Endothelial cell of umbilical vein (primary cell): ENCODE results near the gene GTF2H1. TPM values are rescaled to one million over a fixed set of nuclear protein-coding genes. Genes with fewer than 3 reads are reported as not detected.

Experiments
- BruUV-seq: library from RNA; stranded (reverse); fragments of 400-500 nt; replicated peaks from 2 replicates; lab custom pipeline; 2021; lab: Mats Ljungman, UMichigan
- CTCF ChIA-PET: fragments of 300-600, 350-600 bp; sonication (Branson Sonifier 250); formaldehyde crosslinking; loops from one replicate; lab custom pipeline; 2021; ENCODE audit warnings: antibody characterized with exemption, inconsistent platforms; lab: Charles Lee
- POLR2A ChIA-PET: fragments of 300-600, 350-600 bp; sonication (Branson Sonifier 250); formaldehyde crosslinking; loops from one replicate; lab custom pipeline; 2021; ENCODE audit warnings: antibody characterized with exemption, inconsistent platforms; lab: Charles Lee
- DNase-seq: peaks from one replicate; pipeline ENCODE4 v3.0.0-alpha.2; 2011; ENCODE audit warnings: low read depth, low spot score
- FAIRE-seq: peaks from 2 replicates; lab custom pipeline; 2011; peaks lifted over from hg19 to GRCh38; lab: Jason Lieb, UNC
- H2AFZ ChIP-seq: 2 replicates; pipeline ENCODE4 v1.6.0; 2012; ENCODE audit warnings: low read depth, low read length, control low read depth, inconsistent platforms
- H3K27ac ChIP-seq: 2 replicates; pipeline ENCODE4 v1.5.1; 2011; ENCODE audit warnings: low read depth, mild to moderate bottlenecking, control low read depth, low read length, moderate library complexity; ENCODE audit not compliant: insufficient read depth
- H3K27me3 ChIP-seq, 2 experiments: 2 replicates each; pipeline versions ENCODE4 v1.6.0 to v1.6.1; 2011; ENCODE audit warnings: low read length in 2 of 2, mixed read lengths in 1 of 2; ENCODE audit not compliant: control insufficient read depth in 2 of 2, insufficient read depth in 2 of 2
- H3K36me3 ChIP-seq, 2 experiments: 2 replicates in 1 of 2; 3 replicates in 1 of 2; pipeline ENCODE4 v1.5.1; 2011; ENCODE audit warnings: low read length in 2 of 2, mild to moderate bottlenecking in 1 of 2, moderate library complexity in 1 of 2; ENCODE audit not compliant: control insufficient read depth in 2 of 2, insufficient read depth in 2 of 2; ENCODE audit errors: extremely low read depth in 1 of 2
- H3K4me1 ChIP-seq: 3 replicates; pipeline ENCODE4 v1.5.1; 2011; ENCODE audit warnings: mild to moderate bottlenecking, low read length; ENCODE audit not compliant: control insufficient read depth, insufficient read depth; ENCODE audit errors: extremely low read depth
- H3K4me2 ChIP-seq: 2 replicates; pipeline ENCODE4 v1.6.1; 2011; ENCODE audit warnings: low read length, control low read depth, mixed read lengths; ENCODE audit not compliant: insufficient read depth
- H3K4me3 ChIP-seq, 3 experiments: fragments of 200-600 bp in 1 of 3; sonication (generic), shearing (Covaris generic) in 1 of 3; replicated peaks in 1 of 3; 2 replicates each; pipeline ENCODE4 v1.5.1; 2011 to 2016; ENCODE audit warnings: control low read depth in 3 of 3, low read length in 3 of 3, mild to moderate bottlenecking in 2 of 3, inconsistent platforms in 1 of 3, low read depth in 1 of 3, moderate library complexity in 1 of 3; ENCODE audit not compliant: insufficient read depth in 1 of 3
- H3K79me2 ChIP-seq: 2 replicates; pipeline ENCODE4 v1.6.0; 2012; ENCODE audit warnings: low read length, inconsistent platforms; ENCODE audit not compliant: control insufficient read depth, insufficient read depth
- H3K9ac ChIP-seq: replicated peaks from 2 replicates; pipeline ENCODE3; 2011; ENCODE audit warnings: low read length, control low read depth; ENCODE audit not compliant: insufficient read depth; ENCODE audit errors: extremely low read depth
- H3K9me1 ChIP-seq: replicated peaks from 3 replicates; pipeline ENCODE4 v1.6.0; 2011; ENCODE audit warnings: mild to moderate bottlenecking, low read length; ENCODE audit not compliant: control insufficient read depth, insufficient read depth; ENCODE audit errors: extremely low read depth
- H3K9me3 ChIP-seq: replicated peaks from 2 replicates; pipeline ENCODE4 v1.5.1; 2012; ENCODE audit warnings: low read length, inconsistent platforms; ENCODE audit not compliant: control insufficient read depth, insufficient read depth
- H4K20me1 ChIP-seq: replicated peaks from 2 replicates; pipeline ENCODE3; 2011; ENCODE audit warnings: mild to moderate bottlenecking, low read length; ENCODE audit not compliant: control insufficient read depth, insufficient read depth; ENCODE audit errors: extremely low read depth
- EZH2 ChIP-seq: IDR thresholded peaks from 2 replicates; pipeline ENCODE4 v1.6.1; 2012; ENCODE audit warnings: borderline replicate concordance, low read depth, mild to moderate bottlenecking, moderate library complexity, low read length, inconsistent platforms; ENCODE audit not compliant: severe bottlenecking
- FOS ChIP-seq: IDR thresholded peaks from 2 replicates; pipeline ENCODE4 v1.6.1; 2011; ENCODE audit warnings: mild to moderate bottlenecking, low read length, moderate library complexity, borderline replicate concordance; ENCODE audit not compliant: insufficient read depth
- GATA2 ChIP-seq: IDR thresholded peaks from 2 replicates; pipeline ENCODE4 v1.7.0; 2011; ENCODE audit warnings: low read depth, mild to moderate bottlenecking, moderate library complexity, mixed read lengths, low read length; ENCODE audit not compliant: insufficient read length, insufficient read depth
- JUN ChIP-seq: IDR thresholded peaks from 2 replicates; pipeline ENCODE4 v1.6.1; 2011; ENCODE audit warnings: borderline replicate concordance, low read depth; ENCODE audit not compliant: insufficient read length, insufficient read depth
- MAX ChIP-seq: IDR thresholded peaks from 2 replicates; pipeline ENCODE4 v1.6.1; 2011; ENCODE audit not compliant: insufficient read depth, insufficient read length
- MYC ChIP-seq: IDR thresholded peaks from one replicate; pipeline ENCODE4 v1.6.1; 2011; ENCODE audit warnings: mild to moderate bottlenecking, low read depth, low read length
- POLR2A ChIP-seq: IDR thresholded peaks from 2 replicates; pipeline ENCODE4 v1.6.1; 2012; ENCODE audit warnings: low read depth, mild to moderate bottlenecking, control low read depth, low read length
- POLR2AphosphoS5 ChIP-seq: IDR thresholded peaks from 2 replicates; pipeline ENCODE4 v1.6.1; 2012; ENCODE audit warnings: low read depth, mild to moderate bottlenecking, control low read depth, low read length, moderate library complexity; ENCODE audit not compliant: insufficient read depth
- dilution Hi-C: fragments of 300-500 bp; cut with MboI; formaldehyde crosslinking; loops from one replicate; pipeline ENCODE4 v1.15.0; 2019; ENCODE audit warnings: low sequenced_read_pairs; ENCODE audit not compliant: extremely low pct_ligation_motif_present
- intact Hi-C: fragments of 100-400 bp; cut with micrococcal nuclease; formaldehyde crosslinking; loops from one replicate; pipeline ENCODE4 v1.10.0; 2022
- polyA plus RNA-seq, 4 experiments: library from polyadenylated mRNA; depleted of rRNA in 3 of 4; stranded (reverse) in 3 of 4; unstranded in 1 of 4; fragments of >200 nt; gene quantifications; 2 replicates each; pipeline versions ENCODE4 v1.2.1 to v1.2.3, GENCODE V29; 2011 to 2012; ENCODE audit warnings: missing spikeins in 1 of 4
- total RNA-seq: library from RNA; stranded (reverse); gene quantifications from 2 replicates; pipeline ENCODE4 v1.2.3, GENCODE V29; 2021
- TF ChIP-seq, protein P1 (sequence below), 2 donors: IDR thresholded peaks; 1 replicate in 1 of 2; 2 replicates in 1 of 2; pipeline ENCODE4 v1.5.1; 2011; ENCODE audit warnings: low read length in 2 of 2, mild to moderate bottlenecking in 2 of 2, moderate library complexity in 2 of 2, control low read depth in 1 of 2, inconsistent platforms in 1 of 2, low read depth in 1 of 2; ENCODE audit not compliant: insufficient read depth in 1 of 2; ENCODE audit errors: extremely low read depth in 1 of 2

GTF2H1 gene
- total and polyA plus RNA-seq, 2 donors (not counting 3 experiments of a cell fraction or from before 2014, with no cell fraction given), result 15.7 to 47.7 TPM

DNA sequence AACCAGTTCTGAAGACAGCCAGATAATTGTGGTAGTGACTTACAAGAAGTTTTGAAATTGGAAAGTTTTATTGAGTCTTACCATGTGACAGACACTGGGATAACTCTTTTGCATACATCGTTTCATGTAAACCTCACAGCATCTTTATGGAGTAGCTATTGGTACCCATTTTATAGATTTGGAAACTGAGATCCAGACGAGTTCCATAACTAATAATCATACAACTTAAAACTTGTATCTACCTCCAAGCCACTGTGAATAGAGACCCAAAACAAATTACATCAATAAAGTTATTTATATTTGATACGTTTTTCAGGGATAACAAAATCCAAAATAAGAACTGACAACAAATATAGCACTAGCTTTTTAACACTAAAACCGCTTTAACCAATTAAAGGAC is 36.3 kb downstream of the GTF2H1 start:
- dilution Hi-C loops, result no loop called here
- POLR2A ChIA-PET, result no interaction called here
- Histone ChIP-seq H3K27me3 (no peaks in the 10 kb centered on the region), H3K4me2 (no peak overlapping the region), H3K9ac (no peak overlapping the region), H3K79me2 (no peaks in the 10 kb centered on the region), H2AFZ (no peak overlapping the region), H3K9me1 (no peaks in the 10 kb centered on the region), H3K27ac (no peak overlapping the region), H3K4me3 (no peak overlapping the region), H3K36me3 (peaks cover 7 to 8% of the 10 kb centered on the region in 2 experiments), H4K20me1 (no peaks in the 10 kb centered on the region), H3K9me3 (no peaks in the 10 kb centered on the region), H3K4me1 (no peaks in the 10 kb centered on the region)
- TF ChIP-seq MAX, result no peak
- TF ChIP-seq GATA2, result no peak
- TF ChIP-seq, protein P1, sequence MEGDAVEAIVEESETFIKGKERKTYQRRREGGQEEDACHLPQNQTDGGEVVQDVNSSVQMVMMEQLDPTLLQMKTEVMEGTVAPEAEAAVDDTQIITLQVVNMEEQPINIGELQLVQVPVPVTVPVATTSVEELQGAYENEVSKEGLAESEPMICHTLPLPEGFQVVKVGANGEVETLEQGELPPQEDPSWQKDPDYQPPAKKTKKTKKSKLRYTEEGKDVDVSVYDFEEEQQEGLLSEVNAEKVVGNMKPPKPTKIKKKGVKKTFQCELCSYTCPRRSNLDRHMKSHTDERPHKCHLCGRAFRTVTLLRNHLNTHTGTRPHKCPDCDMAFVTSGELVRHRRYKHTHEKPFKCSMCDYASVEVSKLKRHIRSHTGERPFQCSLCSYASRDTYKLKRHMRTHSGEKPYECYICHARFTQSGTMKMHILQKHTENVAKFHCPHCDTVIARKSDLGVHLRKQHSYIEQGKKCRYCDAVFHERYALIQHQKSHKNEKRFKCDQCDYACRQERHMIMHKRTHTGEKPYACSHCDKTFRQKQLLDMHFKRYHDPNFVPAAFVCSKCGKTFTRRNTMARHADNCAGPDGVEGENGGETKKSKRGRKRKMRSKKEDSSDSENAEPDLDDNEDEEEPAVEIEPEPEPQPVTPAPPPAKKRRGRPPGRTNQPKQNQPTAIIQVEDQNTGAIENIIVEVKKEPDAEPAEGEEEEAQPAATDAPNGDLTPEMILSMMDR (IDR thresholded peaks at IDR 0.05; ENCODE audit: extremely low read depth in 1 of 2, insufficient read depth in 1 of 2, low read depth in 1 of 2, low read length in 2 of 2), result no peak
- TF ChIP-seq MYC, result no peak
- no peak for TF ChIP-seq POLR2AphosphoS5
- no peak for TF ChIP-seq FOS
- TF ChIP-seq EZH2, result no peak
- TF ChIP-seq JUN, result no peak
- no peak for TF ChIP-seq POLR2A
- BruUV-seq, result no TSS peak
- no peak for FAIRE-seq
- intact Hi-C loops, result no loop called here
- CTCF ChIA-PET, result no interaction called here
- DNase-seq, result no peak
